G401.6 (cell line): ENCODE measurements around the gene CYP26A1.
A peak's percentile ranks its signal among the peaks of the same experiment; 100 is the strongest.
"Not testable (repeated sequence)": the region's sequence is repeated elsewhere in the genome, so short reads cannot be mapped to it uniquely, and the experiment has no call there.

Experiments
- FAIRE-seq: peaks from 2 replicates; lab custom pipeline; 2012; peaks lifted over from hg19 to GRCh38; lab: Jason Lieb, UNC

The CYP26A1 gene

DNA sequence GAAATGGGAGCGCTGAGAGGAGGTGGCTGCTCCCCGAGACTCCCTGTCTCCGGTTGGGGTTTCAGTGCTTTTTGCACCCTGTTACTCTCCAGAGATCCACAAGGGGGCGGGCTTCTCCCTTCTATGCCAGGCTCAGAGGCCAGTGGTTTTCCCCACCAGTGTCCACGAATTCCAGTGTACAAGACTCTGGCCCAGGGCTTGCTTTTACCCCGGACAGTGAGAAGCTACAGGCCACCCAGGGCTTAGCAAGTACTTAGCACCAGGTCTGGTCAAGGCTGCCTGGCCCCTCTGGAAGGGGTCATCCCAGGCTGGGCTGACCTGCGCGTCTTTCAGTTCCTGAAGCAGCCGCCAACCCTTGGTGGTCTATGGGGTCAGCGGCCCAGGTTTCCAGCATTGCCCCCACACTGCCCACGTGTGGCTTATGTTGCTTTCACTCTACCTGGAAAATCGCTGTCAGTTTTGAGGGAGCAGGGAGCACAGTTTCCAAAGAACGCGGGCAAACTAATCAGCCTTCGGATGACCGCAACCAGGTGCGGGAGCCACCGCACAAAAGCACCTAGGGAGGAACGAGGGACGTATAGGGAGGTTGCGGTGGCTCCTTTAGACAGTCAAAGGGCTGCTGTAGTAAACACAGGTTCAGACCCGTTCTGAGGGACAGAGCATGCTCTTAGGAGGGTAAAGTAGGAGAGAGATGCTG, 6.8 kb downstream of the CYP26A1 start:
- no peak for FAIRE-seq

DNA sequence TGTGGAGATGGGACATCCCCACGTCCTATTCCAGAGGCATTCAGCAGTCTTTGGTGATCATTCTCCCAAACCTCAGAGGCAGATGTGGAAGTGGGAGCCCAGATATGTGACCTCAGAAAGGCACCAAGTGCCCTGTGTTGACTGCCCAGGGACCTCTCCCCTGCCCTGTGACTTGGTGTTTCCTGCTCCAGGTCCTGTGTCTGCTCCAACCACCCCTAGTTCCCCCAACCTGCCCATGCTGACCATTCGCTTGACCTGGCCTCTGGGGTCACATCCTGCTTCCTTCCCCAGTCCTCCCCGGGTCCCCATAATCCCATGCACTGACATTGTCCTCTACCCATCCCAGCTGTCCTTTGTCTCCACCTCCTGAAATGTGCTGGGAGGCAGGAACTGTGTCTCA, 7.6 kb downstream of the CYP26A1 start:
- no peak for FAIRE-seq

- FAIRE-seq: no peak
Observed at GRCh38 chr10:93081834-93082233, 8.1 kb downstream of the CYP26A1 start.

DNA sequence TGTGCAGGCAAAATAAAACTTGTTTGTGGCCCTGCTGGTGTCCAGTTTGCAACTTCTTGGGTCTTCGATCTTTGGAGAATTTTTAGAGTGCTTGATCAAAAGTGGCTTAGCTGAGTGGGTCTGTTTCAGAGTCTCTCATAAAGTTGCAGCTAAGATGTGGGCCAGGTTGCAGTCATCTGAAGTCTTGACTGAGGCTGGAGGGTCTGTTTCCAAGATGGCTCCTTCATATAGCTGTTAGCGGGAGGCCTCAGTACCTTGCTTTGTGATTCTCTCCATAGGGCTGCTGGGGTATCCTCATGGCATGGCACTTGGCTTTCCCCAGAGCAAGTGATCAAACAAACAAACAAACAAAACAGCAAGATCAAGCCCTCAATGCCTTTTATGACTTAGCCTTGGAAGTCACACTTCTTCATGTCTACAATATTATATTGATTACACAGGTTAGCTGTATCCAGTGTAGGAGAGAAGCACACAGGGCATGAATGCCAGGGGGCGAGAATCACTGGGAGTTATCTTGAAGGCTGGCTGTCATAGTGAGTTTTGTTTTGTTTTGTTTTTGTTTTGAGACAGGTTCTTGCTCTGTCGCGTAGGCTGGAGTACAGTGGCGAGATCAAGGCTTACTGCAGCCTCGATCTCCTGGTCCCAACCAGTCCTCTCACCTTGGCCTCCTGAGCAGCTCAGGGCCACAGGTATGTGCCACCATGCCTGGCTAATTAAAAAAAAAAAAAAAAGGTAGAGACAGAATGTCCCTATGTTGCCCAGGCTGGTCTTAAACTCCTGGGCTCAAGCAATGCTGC, 10.2 kb downstream of the CYP26A1 start:
- no peak for FAIRE-seq

- no peak for FAIRE-seq
Observed at GRCh38 chr10:93085272-93085859, 11.7 kb downstream of the CYP26A1 start.

DNA sequence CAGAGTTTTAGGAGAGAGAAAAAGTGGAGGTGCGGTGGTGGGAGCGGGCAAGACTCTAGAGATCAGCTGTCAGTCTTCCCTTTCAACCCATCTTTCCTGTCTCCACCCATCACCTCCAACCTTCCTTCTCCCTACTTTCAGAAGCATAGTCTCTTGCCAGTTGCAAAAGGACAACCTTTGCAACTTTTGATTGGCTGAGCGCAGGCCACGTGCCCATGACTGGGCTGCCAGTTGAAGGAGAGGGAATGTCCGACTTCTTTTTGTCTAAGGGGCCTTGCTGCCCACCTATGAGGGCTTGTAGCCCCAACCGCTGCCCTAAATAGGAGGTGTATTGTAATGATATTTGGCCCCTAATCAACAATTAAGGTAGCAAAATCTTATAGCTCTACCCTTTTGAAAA, 12.6 kb downstream of the CYP26A1 start:
- no peak for FAIRE-seq

DNA sequence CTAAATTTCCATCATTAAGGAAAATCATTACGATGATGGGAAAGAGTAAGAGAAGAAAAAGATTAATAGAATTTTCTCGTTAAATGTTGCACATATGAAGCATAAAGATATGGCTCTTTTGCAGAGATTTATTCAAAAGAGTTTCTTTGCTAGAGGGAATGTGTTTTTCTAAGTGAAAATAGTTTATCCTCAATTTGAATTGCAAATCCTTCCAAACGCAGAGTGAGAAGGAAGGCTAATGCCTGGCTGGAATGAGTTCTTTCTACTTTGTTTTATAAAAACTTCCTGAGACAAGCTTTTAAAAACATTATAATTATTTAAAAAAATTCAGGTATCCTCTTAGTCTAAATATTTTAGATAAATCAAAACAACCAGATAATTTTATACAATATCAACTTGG, 14.2 kb downstream of the CYP26A1 start:
- FAIRE-seq: no peak

DNA sequence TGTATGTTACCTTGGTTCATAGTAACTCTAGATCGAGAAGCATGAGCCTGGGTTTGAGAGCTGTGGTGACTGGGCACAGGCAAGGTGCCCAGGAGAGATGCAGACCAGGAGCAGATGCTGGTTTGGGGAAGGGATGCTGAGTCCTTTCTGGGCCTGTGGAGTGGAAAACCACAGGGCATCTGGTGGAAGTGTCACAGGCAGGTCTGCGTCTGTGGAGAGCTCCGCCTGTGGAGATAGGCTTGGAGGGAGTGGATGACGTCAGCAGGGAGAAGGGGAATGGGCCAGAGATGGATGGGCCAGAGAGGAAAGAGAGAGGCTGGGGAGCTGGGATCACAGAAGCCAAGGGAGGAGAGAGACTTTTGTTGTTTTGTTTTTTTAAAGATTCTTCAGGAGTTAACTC, 14.8 kb downstream of the CYP26A1 start:
- FAIRE-seq: no peak

- no peak for FAIRE-seq
Observed at GRCh38 chr10:93090619-93091018, 16.9 kb downstream of the CYP26A1 start.

DNA sequence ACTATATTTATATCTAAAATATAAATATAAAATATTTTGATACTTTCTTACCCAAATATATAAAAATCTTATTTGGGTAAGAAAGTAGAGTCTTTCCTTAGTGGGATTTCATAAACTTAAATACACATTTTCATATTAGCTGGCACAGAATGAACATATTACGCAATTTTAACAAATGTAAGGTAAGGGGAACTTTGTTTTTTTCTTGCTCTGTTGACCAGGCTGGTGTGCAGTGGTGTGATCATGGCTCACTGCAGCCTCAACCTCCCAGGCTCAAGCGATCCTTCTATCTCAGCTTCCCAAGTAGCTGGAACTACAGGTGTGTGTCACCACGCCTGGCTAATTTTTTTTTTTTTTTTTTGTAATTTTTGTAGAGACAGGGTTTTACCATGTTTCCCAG, 18.3 kb downstream of the CYP26A1 start:
- peak; percentile 63 for FAIRE-seq

GRCh38 chr10:93095225-93095624, 21.5 kb downstream of the CYP26A1 start:
- no peak for FAIRE-seq

DNA sequence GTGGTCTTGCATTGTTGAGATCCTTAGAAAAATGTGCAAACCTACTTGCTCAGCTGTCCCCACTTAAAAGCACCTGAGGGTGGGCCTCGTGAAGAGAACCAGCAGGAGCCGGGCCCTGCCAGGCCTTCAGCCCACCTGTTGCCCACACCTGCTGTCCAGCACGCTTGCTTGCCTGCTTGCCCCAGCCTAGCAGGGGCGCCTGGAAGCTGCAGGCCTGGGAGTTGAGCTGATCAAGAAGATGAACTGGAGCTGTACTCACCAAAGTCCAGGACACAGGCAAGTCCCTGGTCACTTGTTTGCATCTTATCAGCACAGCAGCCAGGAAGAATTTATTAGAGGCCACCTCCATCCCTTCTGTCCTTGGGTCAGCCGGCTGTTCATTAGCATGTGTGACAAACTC, 23.2 kb downstream of the CYP26A1 start:
- no peak for FAIRE-seq

- no peak for FAIRE-seq
Observed at GRCh38 chr10:93097386-93097785, 23.7 kb downstream of the CYP26A1 start.

DNA sequence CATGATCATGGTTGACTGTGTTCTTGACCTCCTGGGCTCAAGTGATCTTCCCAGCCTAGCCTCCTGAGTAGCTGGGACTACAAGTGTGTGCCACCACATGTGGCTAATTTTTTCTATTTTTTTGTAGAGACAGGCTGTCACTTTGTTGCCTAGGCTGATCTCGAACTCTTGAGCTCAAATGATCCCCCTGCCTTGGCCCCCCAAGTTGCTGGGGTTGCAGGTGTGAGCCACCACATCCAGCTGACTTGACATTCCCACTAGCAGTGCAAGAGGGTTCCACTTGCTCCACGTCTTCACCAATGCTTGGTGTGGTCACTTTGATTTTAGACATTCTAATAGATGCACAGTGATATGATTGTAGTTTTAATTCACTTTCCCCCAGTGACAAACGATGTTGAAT, 25.1 kb downstream of the CYP26A1 start:
- no peak for FAIRE-seq

GRCh38 chr10:93099670-93100069, 26.0 kb downstream of the CYP26A1 start:
- no peak for FAIRE-seq

- not testable (repeated sequence) for FAIRE-seq
Observed at GRCh38 chr10:93101148-93101547, 27.5 kb downstream of the CYP26A1 start.

DNA sequence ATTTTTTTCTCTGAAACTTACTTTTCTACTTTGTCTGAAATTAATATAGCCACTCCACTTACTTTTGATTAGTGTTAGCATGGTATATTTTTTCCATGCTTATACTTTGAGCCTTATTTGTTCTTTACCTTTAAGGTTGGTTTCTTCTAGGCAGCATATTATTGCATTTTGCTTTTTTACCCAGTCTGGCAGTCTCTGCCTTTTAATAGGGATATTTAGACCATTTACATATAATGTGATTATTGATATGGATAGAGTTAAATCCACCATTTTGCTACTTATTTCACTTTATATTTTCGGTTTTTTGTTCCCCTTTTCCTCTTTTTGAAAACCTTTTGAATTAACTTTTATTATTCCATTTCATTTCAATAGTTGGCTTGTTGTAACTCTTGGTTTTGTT, 30.3 kb downstream of the CYP26A1 start:
- no peak for FAIRE-seq

- no peak for FAIRE-seq
Observed at GRCh38 chr10:93106631-93107072, 33.0 kb downstream of the CYP26A1 start.

DNA sequence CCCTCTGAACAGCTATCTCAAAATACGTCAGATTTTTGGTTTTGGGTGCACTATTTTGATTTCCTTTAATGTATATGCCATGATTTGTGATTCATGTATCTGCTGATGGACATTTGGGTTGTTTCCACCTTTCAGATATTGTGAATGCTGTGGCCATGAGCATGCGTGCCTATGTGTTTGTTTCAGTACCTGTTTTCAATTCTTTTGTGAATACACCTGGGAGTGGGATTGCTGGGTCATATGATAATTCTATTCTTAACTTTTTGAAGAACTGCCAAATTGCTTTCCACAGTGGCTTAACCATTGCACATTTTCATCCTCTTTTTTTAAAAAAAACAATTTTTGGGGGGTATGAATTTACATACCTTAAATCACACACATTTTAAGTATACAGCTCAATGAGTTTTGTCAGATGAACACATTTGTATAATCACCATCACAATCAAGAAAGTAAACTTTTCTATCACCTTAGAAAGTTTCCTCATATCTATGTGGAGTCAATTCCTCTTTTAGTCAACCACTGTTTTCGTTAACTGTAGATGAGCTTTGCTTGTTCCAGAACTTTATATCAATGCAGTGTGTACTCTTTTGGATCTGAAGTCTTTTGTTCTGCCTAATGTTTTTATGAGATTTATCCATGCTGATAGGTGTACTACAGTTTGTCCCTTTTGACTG, 36.9 kb downstream of the CYP26A1 start:
- FAIRE-seq: no peak

DNA sequence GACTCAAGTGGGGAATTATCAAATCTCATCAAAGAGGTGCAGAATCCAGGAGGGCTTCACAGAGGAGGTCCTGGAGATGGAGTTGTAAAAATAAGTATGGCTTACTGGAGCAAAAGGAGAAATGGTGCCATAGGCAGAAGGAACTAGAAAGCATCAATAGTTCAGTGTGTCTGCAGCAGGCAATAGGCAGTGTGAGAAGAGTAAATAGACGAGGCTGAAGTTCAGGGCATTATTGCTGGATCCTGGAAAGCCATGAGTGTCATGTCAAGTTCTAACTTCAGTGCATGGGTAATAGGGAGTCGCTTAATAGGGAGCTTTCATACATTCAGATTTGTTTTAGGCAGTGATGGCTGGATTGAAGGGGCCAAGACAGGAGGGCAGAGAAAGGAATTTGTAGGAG, 39.3 kb downstream of the CYP26A1 start:
- FAIRE-seq: no peak

DNA sequence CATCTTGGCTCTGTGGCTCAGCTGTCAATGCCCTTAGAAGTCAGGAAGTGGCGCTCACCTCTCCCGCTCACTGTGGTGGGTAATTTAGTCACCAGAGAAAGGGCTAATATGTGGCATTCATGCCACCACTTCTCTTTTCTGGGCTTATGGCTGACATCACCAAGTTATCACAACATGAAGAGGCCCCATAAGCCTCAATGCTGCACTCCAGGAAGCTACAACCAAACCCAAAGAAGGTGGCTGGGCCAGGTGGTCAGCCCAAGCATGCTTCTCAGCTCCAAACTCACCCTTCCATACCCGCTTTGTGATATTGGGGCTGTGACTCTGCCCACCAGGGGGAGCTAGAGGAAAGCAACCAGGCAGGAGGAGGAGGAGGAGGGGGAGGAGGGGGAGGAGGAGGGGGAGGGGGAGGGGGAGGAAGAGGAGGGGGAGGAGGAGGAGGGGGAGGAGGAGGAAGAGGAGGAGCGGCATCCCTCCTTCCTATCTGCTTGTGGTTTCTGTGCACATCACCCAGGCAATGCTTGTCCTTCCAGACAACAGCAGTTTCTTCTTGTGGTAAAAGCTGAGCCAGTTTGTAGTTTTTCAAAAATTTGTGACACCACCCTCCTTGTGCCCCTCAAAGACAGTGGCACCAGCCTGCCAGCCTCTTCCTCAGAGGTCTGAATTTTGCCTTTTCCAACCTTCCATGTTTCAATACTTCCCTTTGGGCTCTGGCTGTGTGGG, 42.1 kb downstream of the CYP26A1 start:
- FAIRE-seq: no peak

DNA sequence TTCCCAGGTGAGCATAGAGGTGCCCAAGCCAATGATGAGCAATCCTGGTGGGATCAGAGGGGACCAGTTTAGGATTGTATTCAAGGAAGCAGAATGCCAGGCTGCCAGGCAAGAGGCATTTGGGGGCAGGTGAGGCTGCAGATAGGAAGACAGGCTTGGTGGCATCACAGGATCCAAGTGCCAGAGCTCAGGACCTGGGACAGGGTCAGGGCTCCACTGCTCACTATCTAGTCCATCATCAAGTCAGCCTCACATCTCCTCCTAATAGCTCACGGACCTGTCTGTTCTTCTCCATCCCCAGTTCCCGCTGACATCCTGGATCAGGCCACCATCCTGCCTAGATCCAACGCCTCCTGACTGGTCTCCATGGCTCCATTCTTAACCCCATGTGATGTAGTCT, 47.6 kb downstream of the CYP26A1 start:
- FAIRE-seq: no peak
